ENCODE measurements around the gene ZBTB25.

DNA sequence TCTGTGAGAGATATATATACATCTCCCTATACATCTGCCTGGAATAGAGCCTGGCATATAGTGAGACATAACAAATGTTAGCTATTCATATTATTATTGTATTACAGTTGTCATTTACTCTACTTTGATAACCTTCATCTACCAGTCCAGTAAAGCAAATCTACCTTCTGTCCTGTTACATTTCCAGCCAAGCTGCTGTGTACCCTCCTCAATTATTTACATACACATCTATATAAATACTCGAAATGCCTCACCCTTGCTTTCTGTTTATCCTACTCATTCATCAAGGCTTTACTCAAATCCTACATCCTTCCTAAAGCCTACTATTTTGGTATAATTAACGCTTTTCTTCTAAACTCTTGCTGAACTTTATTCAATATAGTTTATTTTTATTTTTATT, 9.6 kb upstream of the ZBTB25 start:
- TF ChIP-seq, protein P1, sequence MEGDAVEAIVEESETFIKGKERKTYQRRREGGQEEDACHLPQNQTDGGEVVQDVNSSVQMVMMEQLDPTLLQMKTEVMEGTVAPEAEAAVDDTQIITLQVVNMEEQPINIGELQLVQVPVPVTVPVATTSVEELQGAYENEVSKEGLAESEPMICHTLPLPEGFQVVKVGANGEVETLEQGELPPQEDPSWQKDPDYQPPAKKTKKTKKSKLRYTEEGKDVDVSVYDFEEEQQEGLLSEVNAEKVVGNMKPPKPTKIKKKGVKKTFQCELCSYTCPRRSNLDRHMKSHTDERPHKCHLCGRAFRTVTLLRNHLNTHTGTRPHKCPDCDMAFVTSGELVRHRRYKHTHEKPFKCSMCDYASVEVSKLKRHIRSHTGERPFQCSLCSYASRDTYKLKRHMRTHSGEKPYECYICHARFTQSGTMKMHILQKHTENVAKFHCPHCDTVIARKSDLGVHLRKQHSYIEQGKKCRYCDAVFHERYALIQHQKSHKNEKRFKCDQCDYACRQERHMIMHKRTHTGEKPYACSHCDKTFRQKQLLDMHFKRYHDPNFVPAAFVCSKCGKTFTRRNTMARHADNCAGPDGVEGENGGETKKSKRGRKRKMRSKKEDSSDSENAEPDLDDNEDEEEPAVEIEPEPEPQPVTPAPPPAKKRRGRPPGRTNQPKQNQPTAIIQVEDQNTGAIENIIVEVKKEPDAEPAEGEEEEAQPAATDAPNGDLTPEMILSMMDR (IDR thresholded peaks at IDR 0.05), result no peak
- TF ChIP-seq POLR2AphosphoS5 (IDR thresholded peaks at IDR 0.05), result no peak

Data from transverse colon (tissue), 4 donors.